ENCODE results near the gene GLYR1.

DNA sequence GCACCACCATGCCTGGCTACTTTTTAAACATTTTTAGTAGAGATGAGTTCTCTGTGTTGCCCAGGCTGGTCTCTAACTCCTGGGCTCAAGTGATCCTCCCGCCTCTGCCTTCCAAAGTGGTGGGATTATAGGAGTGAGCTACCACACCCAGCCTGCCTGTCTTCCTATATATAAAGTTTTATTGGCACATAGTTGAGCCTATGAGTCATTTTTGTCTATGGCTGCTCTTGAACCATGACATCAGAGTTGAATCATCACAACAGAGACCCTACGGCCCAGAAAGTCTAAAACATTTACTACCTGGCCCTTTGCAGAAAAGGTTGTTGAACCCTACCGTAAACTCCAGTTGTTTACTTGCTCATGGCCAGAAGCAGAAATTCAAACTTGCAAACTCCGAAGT, 66.9 kb downstream of the GLYR1 start:
- TF ChIP-seq, protein P1, sequence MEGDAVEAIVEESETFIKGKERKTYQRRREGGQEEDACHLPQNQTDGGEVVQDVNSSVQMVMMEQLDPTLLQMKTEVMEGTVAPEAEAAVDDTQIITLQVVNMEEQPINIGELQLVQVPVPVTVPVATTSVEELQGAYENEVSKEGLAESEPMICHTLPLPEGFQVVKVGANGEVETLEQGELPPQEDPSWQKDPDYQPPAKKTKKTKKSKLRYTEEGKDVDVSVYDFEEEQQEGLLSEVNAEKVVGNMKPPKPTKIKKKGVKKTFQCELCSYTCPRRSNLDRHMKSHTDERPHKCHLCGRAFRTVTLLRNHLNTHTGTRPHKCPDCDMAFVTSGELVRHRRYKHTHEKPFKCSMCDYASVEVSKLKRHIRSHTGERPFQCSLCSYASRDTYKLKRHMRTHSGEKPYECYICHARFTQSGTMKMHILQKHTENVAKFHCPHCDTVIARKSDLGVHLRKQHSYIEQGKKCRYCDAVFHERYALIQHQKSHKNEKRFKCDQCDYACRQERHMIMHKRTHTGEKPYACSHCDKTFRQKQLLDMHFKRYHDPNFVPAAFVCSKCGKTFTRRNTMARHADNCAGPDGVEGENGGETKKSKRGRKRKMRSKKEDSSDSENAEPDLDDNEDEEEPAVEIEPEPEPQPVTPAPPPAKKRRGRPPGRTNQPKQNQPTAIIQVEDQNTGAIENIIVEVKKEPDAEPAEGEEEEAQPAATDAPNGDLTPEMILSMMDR (conservative IDR thresholded peaks at IDR 0.05; ENCODE audit: low read depth in 2 of 2): no peak
- no peak for TF ChIP-seq EZH2phosphoT487 (IDR thresholded peaks at IDR 0.05; ENCODE audit: unreplicated experiment)
- no peak for TF ChIP-seq POLR2AphosphoS5 (IDR thresholded peaks at IDR 0.05; ENCODE audit: low read depth)

All from GM23338 (cell line).